ENCODE results near the gene MRPL1. TPM values are rescaled to one million over a fixed set of nuclear protein-coding genes. Genes with fewer than 3 reads are reported as not detected.
A peak's percentile ranks its signal among the peaks of the same experiment; 100 is the strongest.

Gene MRPL1
- total and polyA plus RNA-seq, 2 of the 13 experiments (the other 11 are each of a cell fraction or from before 2014, with no cell fraction given) = 23.3 to 61.5 TPM

DNA sequence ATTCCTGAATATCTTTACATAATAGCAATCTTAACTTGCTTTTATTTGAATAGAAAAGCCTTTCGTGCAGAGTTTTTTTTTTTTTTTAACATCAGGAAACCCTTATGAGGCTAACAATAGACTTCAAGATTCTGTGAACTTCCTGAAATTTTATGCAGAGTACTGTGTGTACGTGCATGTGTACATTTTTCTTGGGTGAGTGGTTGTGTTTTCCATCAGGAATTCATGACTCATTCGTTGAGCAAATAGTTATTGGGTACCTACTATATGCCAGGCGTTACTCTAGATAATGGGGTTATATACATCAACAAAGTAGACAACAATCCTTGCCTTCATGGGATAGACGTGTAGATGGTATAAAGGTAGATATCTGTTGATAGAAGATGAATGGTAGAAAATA, 59.1 kb downstream of the MRPL1 start (continued):
- TF ChIP-seq EP300 (IDR thresholded peaks at IDR 0.05; ENCODE audit: low read depth in 2 of 2, low read length in 2 of 2) (peak in 1 of 2 experiments; percentile 79; a peak in 2 of 4 replicates), EP300 (CRISPR knock-in tag; IDR thresholded peaks at IDR 0.05; ENCODE audit: borderline replicate concordance) (no peak; the same call in 1 of the 2 replicates), SIX1 (CRISPR knock-in tag; IDR thresholded peaks at IDR 0.05; ENCODE audit: borderline replicate concordance) (0 out of 2 replicates have a peak, but pooled peaks have one; percentile 3), SYNCRIP (IDR thresholded peaks at IDR 0.05; ENCODE audit: insufficient read depth, low read depth, low read length) (no peak), TCF7 (IDR thresholded peaks at IDR 0.05; ENCODE audit: low read depth) (no peak), ZNF761 (CRISPR knock-in tag; conservative IDR thresholded peaks at IDR 0.05) (no peak), ZSCAN25 (CRISPR knock-in tag; IDR thresholded peaks at IDR 0.05) (no peak), SMARCE1 (IDR thresholded peaks at IDR 0.05; ENCODE audit: borderline replicate concordance) (peak; percentile 73; the same call in 1 of the 2 replicates), PRDM4 (CRISPR knock-in tag; IDR thresholded peaks at IDR 0.05; ENCODE audit: borderline replicate concordance) (no peak), DDIT3 (CRISPR knock-in tag; IDR thresholded peaks at IDR 0.05) (no peak), TSC22D2 (CRISPR knock-in tag; IDR thresholded peaks at IDR 0.05; ENCODE audit: borderline replicate concordance) (no peak), SRSF4 (IDR thresholded peaks at IDR 0.05; ENCODE audit: low read depth, low read length, poor library complexity, severe bottlenecking) (no peak), RELA (CRISPR knock-in tag; IDR thresholded peaks at IDR 0.05) (no peak), ZNF83 (CRISPR knock-in tag; IDR thresholded peaks at IDR 0.05; ENCODE audit: borderline replicate concordance) (no peak), NFYB (CRISPR knock-in tag; IDR thresholded peaks at IDR 0.05) (no peak)
- TF ChIP-seq, protein P1, sequence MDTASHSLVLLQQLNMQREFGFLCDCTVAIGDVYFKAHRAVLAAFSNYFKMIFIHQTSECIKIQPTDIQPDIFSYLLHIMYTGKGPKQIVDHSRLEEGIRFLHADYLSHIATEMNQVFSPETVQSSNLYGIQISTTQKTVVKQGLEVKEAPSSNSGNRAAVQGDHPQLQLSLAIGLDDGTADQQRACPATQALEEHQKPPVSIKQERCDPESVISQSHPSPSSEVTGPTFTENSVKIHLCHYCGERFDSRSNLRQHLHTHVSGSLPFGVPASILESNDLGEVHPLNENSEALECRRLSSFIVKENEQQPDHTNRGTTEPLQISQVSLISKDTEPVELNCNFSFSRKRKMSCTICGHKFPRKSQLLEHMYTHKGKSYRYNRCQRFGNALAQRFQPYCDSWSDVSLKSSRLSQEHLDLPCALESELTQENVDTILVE (CRISPR knock-in tag; IDR thresholded peaks at IDR 0.05) = no peak
- TF ChIP-seq, protein P2, sequence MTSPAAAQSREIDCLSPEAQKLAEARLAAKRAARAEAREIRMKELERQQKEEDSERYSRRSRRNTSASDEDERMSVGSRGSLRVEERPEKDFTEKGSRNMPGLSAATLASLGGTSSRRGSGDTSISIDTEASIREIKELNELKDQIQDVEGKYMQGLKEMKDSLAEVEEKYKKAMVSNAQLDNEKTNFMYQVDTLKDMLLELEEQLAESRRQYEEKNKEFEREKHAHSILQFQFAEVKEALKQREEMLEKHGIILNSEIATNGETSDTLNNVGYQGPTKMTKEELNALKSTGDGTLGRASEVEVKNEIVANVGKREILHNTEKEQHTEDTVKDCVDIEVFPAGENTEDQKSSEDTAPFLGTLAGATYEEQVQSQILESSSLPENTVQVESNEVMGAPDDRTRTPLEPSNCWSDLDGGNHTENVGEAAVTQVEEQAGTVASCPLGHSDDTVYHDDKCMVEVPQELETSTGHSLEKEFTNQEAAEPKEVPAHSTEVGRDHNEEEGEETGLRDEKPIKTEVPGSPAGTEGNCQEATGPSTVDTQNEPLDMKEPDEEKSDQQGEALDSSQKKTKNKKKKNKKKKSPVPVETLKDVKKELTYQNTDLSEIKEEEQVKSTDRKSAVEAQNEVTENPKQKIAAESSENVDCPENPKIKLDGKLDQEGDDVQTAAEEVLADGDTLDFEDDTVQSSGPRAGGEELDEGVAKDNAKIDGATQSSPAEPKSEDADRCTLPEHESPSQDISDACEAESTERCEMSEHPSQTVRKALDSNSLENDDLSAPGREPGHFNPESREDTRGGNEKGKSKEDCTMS (CRISPR knock-in tag; conservative IDR thresholded peaks at IDR 0.05) = no peak
